Ramos (cell line): ENCODE data around the gene MOCS3.

Experiments
- in situ Hi-C: fragments of 300-500 bp; cut with MboI; formaldehyde crosslinking; loops from one replicate; pipeline ENCODE4 v1.14.3; 2022; ENCODE audit warnings: low sequenced_read_pairs; ENCODE audit not compliant: unreplicated experiment

Gene MOCS3

GRCh38 chr20:51005214-51005613 lies 46.6 kb downstream of the MOCS3 start:
- in situ Hi-C loops: no loop called here

DNA sequence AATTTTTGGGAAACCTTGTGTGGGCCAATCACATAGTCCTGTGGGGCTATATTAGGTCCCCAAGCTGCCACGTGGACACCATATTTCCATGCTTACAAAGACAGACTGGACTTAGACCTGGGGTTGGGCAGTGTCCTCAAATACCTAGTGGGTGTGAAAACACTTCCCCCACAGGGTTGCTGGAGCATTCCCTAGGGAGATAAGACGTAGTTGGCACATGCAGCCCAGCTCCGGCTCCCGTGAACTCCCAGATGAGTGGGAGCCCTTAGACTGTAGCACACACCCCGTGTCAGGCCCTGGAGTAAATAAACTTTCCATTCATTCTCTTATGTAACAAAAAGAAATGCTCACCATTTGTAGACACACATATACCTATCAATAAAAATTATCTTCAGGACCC lies 50.1 kb downstream of the MOCS3 start:
- in situ Hi-C loops: no loop called here

DNA sequence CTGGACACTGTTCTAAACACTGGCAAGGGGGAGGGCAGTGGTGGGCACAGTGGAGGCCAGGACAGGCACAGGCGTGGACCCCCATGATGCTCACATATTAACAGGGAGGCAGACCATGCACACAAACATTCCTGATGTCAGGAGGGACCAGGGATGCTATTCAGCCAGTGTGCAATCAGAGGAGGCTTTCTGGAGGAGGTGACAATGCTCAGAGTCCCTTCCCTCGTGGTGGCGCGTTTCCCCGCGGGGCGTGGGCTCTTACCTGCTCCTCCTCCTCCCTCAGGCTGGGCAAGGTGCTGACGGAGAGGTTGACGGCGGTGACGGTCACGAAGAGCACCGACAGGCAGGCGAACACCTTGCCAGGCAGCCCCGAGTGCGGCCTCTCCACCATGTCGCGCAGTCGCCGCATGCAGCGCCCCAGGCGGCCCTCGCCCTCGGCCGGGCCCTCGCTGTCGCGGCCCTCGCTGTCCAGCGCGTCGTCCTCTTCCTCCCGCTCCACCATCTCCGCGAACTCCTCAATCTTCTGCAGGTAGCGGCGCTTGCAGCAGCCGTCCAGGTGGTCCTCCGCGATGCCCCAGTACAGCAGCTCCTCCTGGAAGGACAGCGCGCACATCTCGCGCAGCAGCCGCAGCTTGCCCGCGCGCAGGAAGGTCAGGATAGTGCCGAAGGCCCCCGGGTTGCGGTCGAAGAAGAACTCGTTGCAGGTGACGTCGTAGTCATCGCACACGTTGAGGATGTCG lies 50.9 kb downstream of the MOCS3 start:
- in situ Hi-C loops: no loop called here

DNA sequence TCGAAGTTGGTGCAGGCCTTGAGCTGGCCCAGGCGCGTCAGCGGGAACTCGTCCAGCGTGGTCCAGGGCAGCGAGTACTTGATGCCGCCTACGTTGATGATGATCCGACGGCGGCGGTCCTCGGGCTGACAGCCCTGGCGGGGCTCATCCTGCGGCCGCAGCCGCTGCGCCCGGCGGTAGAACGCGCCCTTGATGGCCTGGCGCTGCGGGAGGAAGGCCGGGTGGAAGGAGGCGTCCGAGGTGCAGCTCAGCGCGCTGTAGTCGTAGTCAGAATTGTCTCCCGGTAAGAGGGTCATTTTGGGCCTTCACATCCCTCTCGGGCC lies 51.4 kb downstream of the MOCS3 start:
- in situ Hi-C loops: no loop called here

GRCh38 chr20:51010932-51011331 lies 52.3 kb downstream of the MOCS3 start:
- in situ Hi-C loops: no loop called here

- in situ Hi-C loops: no loop called here
These were observed 52.9 kb downstream of the MOCS3 start for GRCh38 chr20:51011479-51011878.

DNA sequence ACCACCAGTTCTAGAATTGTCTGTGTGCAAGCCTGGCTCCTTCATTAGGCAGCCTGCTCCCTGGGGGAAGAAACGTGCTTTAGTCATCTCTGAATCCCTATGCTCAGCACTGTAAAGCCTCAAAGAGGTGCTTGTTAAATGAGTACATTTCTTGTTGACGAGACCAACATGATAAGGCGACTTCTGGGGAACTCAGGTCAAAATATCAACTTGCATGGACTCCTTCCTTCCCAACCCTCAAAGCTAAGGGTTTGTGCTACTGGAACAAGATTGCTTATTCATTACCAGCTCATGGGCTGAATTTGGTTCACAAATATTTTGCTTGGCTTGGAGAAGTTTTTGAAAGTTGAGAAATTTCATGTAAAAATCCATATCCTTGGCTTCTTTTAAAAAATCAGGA lies 53.7 kb downstream of the MOCS3 start:
- in situ Hi-C loops: no loop called here
